ENCODE measurements around the gene LY6G5C. TPM values are rescaled to one million over a fixed set of nuclear protein-coding genes. Genes with fewer than 3 reads are reported as not detected.
A peak's percentile ranks its signal among the peaks of the same experiment; 100 is the strongest.

Gene LY6G5C
- total and polyA plus RNA-seq, 2 of the 13 experiments (the other 11 are each of a cell fraction or from before 2014, with no cell fraction given): 0.33 to 0.55 TPM

DNA sequence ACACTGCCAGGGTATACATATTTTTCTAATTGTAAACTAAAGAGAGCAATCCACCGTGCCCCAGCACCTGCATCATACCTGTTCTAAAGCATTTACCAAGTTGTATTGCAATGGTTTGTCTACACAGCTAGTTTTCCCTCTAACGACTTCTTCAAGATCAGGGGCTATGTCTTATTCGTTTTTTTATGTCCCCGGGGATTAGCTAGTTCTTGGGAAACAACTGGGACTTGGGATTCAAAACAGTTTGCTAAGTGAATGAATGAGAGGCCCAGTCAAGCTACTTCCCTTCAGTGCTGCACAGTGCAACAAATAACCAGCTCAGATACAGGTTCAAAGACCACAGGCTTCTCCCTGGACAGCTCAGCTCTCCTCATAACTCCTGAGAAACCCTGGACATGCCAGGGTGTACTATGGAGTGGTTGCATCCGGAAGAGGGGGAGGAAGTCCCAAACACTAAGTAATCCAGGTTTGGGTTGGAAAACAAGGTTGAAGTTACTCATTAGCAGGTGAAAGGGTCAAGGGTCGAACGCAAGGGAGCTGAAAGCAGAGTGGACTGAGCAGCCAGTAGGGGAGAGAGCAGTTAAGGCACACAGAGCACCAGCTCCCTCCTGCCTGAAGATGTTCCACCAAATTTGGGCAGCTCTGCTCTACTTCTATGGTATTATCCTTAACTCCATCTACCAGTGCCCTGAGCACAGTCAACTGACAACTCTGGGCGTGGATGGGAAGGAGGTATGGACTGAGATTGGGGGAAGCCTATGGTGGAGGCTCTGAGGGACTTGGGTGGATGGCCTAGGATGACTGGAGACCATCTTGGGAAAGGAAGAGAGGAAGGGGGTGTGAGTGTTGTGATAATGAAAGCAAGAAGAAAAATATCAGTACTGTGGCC, 25.3 kb downstream of the LY6G5C start, which contains the start of gene APOM (continued):
- TF ChIP-seq ZNF75D (CRISPR knock-in tag; IDR thresholded peaks at IDR 0.05; ENCODE audit: borderline replicate concordance) (no peak), ZFP37 (CRISPR knock-in tag; IDR thresholded peaks at IDR 0.05; ENCODE audit: borderline replicate concordance) (peak; percentile 96; the same call in 1 of the 2 replicates), PHF8 (CRISPR knock-in tag; IDR thresholded peaks at IDR 0.05) (peak; percentile 51), CHD4 (IDR thresholded peaks at IDR 0.05; ENCODE audit: borderline replicate concordance, low read length) (peak; percentile 80; the same call in 1 of the 2 replicates), IRF2 (CRISPR knock-in tag; IDR thresholded peaks at IDR 0.05) (peak; percentile 93), TEAD2 (CRISPR knock-in tag; IDR thresholded peaks at IDR 0.05) (no peak), SAP130 (CRISPR knock-in tag; IDR thresholded peaks at IDR 0.05; ENCODE audit: low read depth) (peak; percentile 99), ZNF550 (CRISPR knock-in tag; IDR thresholded peaks at IDR 0.05; ENCODE audit: borderline replicate concordance) (peak; percentile 64; the same call in 1 of the 2 replicates), ZNF3 (CRISPR knock-in tag; IDR thresholded peaks at IDR 0.05) (peak; percentile 93)
- TF ChIP-seq, protein P1, sequence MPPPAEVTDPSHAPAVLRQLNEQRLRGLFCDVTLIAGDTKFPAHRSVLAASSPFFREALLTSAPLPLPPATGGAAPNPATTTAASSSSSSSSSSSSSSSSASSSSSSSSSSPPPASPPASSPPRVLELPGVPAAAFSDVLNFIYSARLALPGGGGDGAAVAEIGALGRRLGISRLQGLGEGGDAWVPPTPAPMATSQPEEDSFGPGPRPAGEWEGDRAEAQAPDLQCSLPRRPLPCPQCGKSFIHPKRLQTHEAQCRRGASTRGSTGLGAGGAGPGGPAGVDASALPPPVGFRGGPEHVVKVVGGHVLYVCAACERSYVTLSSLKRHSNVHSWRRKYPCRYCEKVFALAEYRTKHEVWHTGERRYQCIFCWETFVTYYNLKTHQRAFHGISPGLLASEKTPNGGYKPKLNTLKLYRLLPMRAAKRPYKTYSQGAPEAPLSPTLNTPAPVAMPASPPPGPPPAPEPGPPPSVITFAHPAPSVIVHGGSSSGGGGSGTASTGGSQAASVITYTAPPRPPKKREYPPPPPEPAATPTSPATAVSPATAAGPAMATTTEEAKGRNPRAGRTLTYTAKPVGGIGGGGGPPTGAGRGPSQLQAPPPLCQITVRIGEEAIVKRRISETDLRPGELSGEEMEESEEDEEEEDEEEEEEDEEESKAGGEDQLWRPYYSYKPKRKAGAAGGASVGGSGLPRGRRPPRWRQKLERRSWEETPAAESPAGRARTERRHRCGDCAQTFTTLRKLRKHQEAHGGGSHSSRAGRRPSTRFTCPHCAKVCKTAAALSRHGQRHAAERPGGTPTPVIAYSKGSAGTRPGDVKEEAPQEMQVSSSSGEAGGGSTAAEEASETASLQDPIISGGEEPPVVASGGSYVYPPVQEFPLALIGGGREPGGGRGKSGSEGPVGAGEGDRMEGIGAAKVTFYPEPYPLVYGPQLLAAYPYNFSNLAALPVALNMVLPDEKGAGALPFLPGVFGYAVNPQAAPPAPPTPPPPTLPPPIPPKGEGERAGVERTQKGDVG (CRISPR knock-in tag; IDR thresholded peaks at IDR 0.05; ENCODE audit: borderline replicate concordance): no peak
- TF ChIP-seq, protein P2, sequence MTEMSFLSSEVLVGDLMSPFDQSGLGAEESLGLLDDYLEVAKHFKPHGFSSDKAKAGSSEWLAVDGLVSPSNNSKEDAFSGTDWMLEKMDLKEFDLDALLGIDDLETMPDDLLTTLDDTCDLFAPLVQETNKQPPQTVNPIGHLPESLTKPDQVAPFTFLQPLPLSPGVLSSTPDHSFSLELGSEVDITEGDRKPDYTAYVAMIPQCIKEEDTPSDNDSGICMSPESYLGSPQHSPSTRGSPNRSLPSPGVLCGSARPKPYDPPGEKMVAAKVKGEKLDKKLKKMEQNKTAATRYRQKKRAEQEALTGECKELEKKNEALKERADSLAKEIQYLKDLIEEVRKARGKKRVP (CRISPR knock-in tag; IDR thresholded peaks at IDR 0.05): peak in 1 of 2 experiments; percentile 88; a peak in 2 of 4 replicates
- TF ChIP-seq, protein P3, sequence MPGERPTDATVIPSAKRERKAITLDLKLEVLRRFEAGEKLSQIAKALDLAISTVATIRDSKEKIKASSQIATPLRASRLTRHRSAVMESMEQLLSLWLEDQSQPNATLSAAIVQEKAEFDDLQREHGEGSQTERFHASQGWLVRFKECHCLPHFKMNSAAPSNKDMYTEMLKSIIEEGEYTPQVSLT (CRISPR knock-in tag; IDR thresholded peaks at IDR 0.05; ENCODE audit: borderline replicate concordance, low read depth): 0 out of 2 replicates have a peak, but pooled peaks have one; percentile 69
- TF ChIP-seq, protein P4, sequence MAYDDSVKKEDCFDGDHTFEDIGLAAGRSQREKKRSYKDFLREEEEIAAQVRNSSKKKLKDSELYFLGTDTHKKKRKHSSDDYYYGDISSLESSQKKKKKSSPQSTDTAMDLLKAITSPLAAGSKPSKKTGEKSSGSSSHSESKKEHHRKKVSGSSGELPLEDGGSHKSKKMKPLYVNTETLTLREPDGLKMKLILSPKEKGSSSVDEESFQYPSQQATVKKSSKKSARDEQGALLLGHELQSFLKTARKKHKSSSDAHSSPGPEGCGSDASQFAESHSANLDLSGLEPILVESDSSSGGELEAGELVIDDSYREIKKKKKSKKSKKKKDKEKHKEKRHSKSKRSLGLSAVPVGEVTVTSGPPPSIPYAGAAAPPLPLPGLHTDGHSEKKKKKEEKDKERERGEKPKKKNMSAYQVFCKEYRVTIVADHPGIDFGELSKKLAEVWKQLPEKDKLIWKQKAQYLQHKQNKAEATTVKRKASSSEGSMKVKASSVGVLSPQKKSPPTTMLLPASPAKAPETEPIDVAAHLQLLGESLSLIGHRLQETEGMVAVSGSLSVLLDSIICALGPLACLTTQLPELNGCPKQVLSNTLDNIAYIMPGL (CRISPR knock-in tag; IDR thresholded peaks at IDR 0.05; ENCODE audit: borderline replicate concordance in 1 of 2, low read depth in 1 of 2): peak; percentile 64 to 86; a peak in 2 of 4 replicates
